NCI-H2029 (cell line): ENCODE measurements around the gene TRIM68.

Experiments
- DNase-seq: peaks from one replicate; lab custom pipeline; 2025; lab: John Stamatoyannopoulos, UW

TRIM68 gene

GRCh38 chr11:4607781-4608666 lies at the start of gene TRIM68:
Gene TRIM68 (minus strand): TSS chr11:4608231. CDS start chr11:4605504, 2,727 bp downstream.
- peak; percentile 93 for DNase-seq

DNA sequence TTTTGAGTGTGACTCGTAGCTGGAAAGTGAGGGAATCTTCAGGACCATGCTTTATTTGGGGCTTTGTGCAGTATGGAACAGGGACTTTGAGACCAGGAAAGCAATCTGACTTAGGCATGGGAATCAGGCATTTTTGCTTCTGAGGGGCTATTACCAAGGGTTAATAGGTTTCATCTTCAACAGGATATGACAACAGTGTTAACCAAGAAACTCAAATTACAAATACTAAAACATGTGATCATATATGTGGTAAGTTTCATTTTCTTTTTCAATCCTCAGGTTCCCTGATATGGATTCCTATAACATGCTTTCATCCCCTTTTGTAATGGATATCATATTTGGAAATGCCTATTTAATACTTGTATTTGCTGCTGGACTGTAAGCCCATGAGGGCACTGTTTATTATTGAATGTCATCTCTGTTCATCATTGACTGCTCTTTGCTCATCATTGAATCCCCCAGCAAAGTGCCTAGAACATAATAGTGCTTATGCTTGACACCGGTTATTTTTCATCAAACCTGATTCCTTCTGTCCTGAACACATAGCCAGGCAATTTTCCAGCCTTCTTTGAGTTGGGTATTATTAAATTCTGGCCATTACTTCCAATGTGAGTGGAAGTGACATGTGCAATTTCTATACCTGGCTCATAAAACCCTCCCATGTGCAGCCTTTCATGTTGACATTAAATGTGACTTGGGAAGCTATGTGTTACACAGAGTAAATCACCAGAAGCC lies 46.8 kb upstream of the TRIM68 start:
- no peak for DNase-seq

DNA sequence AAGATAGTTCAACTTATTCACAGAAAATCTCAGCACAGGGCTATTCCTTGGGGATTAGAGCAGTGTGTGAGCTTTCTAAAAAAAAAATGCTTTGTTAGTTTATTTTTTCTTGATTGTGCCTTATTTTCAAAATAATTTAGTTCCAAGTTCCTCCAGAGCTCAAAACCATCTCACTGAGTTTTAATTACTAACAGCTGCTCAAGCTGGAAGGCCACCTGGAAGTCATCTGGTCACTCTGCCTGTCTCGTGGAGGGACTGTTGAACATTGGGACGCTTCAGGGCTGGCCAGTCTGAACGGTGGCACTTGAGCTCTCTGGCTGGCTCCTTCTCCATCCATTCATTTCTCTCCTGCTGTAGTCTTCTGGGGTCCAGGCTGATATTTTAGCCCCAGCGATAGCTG lies 39.7 kb upstream of the TRIM68 start:
- DNase-seq: no peak

- DNase-seq: no peak
These were observed 37.9 kb upstream of the TRIM68 start for GRCh38 chr11:4645974-4646373.

- DNase-seq: no peak
These were observed 36.2 kb upstream of the TRIM68 start for GRCh38 chr11:4644233-4644632.

DNA sequence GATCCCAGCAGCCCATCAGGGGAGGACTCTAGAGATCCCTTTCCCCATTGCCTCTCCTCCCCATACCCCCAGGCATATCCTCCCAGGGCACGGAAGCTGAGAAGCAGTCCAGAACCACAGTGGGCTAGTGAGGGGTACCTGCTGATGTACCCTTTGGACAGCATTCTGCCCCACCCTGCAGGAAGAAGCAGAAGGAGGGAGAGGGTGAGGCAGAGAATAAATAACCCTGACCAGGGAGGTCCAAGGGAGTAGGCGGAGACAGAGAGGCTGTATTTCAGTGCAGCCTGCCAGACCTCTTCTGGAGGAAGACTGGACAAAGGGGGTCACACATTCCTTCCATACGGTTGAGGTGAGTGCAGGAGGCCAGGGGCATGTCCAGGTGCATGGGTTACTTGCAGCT lies 35.7 kb upstream of the TRIM68 start, which contains the start of gene OR51E1:
TSS of gene OR51E1 (plus strand) at position 301 of the 400 bp plus-strand sequence. CDS start 8,545 bp downstream, outside the sequence.
- no peak for DNase-seq

GRCh38 chr11:4643076-4643475 lies 35.0 kb upstream of the TRIM68 start:
- no peak for DNase-seq

DNA sequence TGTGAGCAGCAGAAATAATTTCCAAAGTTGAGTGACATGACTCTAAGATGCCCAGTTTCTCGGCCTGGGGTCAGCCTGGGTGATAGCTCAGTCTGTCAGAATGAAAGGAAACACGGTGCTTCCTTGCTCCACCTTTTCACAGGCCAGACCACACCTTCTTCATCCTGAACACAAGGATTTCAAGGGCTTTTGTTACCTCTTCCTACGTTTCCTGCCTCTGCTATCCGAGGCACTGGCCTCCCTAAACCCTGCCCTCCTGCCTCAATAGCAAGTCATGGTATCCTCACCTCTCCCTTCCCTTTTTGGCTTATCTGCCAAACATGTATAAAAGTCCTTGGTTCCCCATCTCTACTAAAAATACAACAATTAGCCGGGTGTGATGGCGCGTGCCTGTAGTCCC lies 34.0 kb upstream of the TRIM68 start:
- no peak for DNase-seq

- DNase-seq: no peak
These were observed 33.5 kb upstream of the TRIM68 start for GRCh38 chr11:4641501-4641900.

DNA sequence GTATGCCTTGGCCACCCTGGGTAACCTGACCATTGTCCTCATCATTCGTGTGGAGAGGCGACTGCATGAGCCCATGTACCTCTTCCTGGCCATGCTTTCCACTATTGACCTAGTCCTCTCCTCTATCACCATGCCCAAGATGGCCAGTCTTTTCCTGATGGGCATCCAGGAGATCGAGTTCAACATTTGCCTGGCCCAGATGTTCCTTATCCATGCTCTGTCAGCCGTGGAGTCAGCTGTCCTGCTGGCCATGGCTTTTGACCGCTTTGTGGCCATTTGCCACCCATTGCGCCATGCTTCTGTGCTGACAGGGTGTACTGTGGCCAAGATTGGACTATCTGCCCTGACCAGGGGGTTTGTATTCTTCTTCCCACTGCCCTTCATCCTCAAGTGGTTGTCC lies 31.9 kb upstream of the TRIM68 start:
- DNase-seq: no peak

DNA sequence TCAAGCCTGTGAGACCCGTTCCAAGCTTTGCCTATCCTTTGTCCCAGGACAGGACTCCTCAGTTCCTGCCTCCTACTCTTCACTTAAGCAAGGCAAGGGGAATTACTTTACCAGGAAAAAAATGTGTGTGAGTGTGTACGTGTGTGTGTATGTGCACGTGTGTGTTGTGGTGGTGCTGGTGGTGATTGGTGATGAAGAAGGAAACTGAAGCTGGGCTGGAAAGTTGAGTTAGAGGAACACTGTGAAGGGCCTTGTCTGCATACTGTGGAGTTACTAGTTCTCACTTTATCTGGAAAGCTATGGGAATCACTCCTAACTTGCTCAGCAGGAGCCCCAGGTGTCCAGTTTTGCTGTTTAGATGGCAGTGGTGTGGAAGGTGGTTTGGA lies 29.6 kb upstream of the TRIM68 start:
- no peak for DNase-seq

- DNase-seq: peak; percentile 64
These were observed 29.1 kb upstream of the TRIM68 start, which contains the start of gene OR51D1 for GRCh38 chr11:4636962-4637661. Gene OR51D1 (plus strand): TSS chr11:4637477. CDS start chr11:4639791, 2,314 bp downstream.

GRCh38 chr11:4636136-4636535 lies 28.1 kb upstream of the TRIM68 start:
- DNase-seq: no peak

DNA sequence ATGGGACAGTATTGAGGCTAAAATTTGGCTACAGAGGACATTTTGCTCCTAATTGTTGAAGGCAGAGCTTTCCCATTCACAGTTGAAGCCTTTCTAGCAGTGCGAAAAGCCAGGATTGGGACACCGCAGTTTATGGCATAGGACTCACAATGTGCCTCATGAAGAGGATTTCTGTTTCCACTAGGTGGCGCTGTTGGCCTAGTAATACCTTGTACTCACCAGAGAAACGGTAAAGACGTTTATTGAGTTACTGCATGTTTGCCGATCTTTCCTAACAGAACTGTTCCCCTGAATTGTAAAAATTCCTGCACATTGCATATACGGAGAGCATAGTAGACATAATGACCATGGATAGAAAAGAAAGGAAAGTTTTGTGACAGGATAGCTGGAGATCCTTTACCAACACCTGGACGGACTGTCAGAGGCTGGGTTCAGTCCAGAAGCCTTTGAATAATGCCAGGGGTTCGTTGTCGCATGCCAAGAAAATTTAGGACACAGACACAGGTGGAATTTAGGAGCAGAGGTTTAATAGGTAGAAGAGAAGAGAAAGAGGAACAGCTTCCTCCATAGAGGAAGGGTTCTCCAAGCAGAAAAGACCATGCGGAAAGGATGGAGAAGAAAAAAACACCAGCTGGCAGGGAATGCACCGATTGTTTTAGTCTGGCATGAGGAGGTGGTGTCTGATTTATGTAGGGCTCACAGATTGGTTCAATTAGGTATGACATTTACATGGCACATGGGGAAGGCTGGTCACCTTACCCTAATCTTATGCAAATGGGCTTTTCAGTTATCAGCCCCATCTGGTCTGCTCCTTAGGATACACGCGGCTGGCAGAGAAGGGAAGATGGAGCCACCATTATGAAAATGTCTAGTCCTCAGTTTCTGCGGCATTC lies 18.4 kb upstream of the TRIM68 start:
- peak; percentile 83 for DNase-seq

DNA sequence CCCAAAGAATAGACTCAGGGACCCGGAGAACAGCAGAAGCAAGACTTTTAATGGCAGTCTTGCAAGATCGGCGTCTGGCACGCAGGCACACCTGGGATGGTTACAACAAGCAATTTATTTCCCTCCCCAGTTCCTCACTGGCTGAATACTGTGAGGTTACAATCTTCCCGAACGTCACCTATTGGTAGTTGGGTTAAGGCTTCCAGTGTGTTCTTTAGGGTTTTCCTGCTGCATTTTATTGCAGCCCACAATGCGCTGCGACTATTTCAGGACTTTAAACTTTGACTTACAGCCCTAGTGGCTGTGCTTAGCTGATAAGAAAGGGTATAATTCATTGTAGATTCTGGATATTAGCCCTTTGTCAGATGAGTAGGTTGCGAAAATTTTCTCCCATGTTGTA lies 11.5 kb upstream of the TRIM68 start:
- DNase-seq: no peak

GRCh38 chr11:4615856-4616444 lies 7.9 kb upstream of the TRIM68 start:
- no peak for DNase-seq

GRCh38 chr11:4611986-4612385 lies 4.0 kb upstream of the TRIM68 start:
- DNase-seq: no peak

GRCh38 chr11:4610258-4610935 lies 2.4 kb upstream of the TRIM68 start:
- DNase-seq: no peak

DNA sequence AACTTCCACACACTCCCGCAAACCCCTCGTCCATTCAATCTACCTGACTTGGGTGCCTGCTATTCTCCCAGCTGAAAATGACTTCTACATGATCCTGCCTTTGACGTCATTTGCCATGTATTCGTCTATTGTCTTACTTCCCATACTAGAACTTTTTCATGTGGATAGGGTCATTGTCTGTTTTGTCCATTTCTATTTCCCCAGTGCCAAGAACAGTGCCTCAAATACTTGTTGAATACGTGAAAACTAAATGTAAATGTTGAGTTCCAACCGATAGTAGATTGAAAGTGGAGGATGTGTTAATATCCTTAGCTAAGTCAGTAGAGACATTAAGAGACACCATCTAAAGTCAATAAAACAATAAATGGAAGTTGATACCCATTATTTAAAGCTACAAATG lies 935 bp downstream of the TRIM68 start:
- no peak for DNase-seq
